Left kidney (tissue), 8 donors: Measurements from ENCODE around the gene SENP2. TPM values are rescaled to one million over a fixed set of nuclear protein-coding genes. Genes with fewer than 3 reads are reported as not detected.
"Not testable (repeated sequence)": the region's sequence is repeated elsewhere in the genome, so short reads cannot be mapped to it uniquely, and the experiment has no call there.

Experiments used
- DNase-seq: peaks from one replicate; pipeline ENCODE4 v3.0.0-alpha.2; 2013
- long read RNA-seq, 8 donors: transcript quantifications; one replicate each; lab custom pipeline, GENCODE V29; 2026
- polyA plus RNA-seq: library from polyadenylated mRNA; unstranded; fragments of 120-200 nt; gene quantifications from one replicate; pipeline ENCODE4 v1.2.1, GENCODE V29; 2013; ENCODE audit not compliant: insufficient read length

The SENP2 gene
- polyA plus RNA-seq = 64.6 TPM
- long read RNA-seq, donor 1, full-length matches to known transcripts = 2 of 10 reads
- long read RNA-seq, donor 1, partial matches to known transcripts = 8 of 10 reads
- long read RNA-seq, donor 1, other reads (novel, unspliced or antisense) = 0 of 10 reads
- long read RNA-seq, donor 2, full-length matches to known transcripts = 1 of 30 reads
- long read RNA-seq, donor 2, partial matches to known transcripts = 29 of 30 reads
- long read RNA-seq, donor 2, other reads (novel, unspliced or antisense) = 0 of 30 reads
- long read RNA-seq, donor 3, full-length matches to known transcripts = 3 of 3 reads
- long read RNA-seq, donor 3, partial matches to known transcripts = 0 of 3 reads
- long read RNA-seq, donor 3, other reads (novel, unspliced or antisense) = 0 of 3 reads
- long read RNA-seq, donor 4, partial matches to known transcripts = 0 of 1 reads
- long read RNA-seq, donor 4, other reads (novel, unspliced or antisense) = 0 of 1 reads
- long read RNA-seq, donor 5, full-length matches to known transcripts = 1 of 1 reads
- long read RNA-seq, donor 5, partial matches to known transcripts = 0 of 1 reads
- long read RNA-seq, donor 5, other reads (novel, unspliced or antisense) = 0 of 1 reads
- long read RNA-seq, donor 6 = 0 reads
- long read RNA-seq, donor 7, full-length matches to known transcripts = 3 of 41 reads
- long read RNA-seq, donor 7, partial matches to known transcripts = 38 of 41 reads
- long read RNA-seq, donor 7, other reads (novel, unspliced or antisense) = 0 of 41 reads
- long read RNA-seq, donor 8, full-length matches to known transcripts = 1 of 1 reads
- long read RNA-seq, donor 8, partial matches to known transcripts = 0 of 1 reads
- long read RNA-seq, donor 8, other reads (novel, unspliced or antisense) = 0 of 1 reads

- peak; percentile 99 for DNase-seq
Measured at GRCh38 chr3:185585859-185586685, at the start of gene SENP2. Gene SENP2, plus strand, starts transcription at chr3:185586295. Its CDS starts 119 bp downstream, at chr3:185586414.

- DNase-seq = no peak
Measured at GRCh38 chr3:185537369-185537970, 48.6 kb upstream of the SENP2 start.

GRCh38 chr3:185539934-185540333 lies 46.2 kb upstream of the SENP2 start:
- no peak for DNase-seq

GRCh38 chr3:185540695-185541094 lies 45.4 kb upstream of the SENP2 start:
- DNase-seq = no peak

- DNase-seq = no peak
Measured at GRCh38 chr3:185549122-185549521, 37.0 kb upstream of the SENP2 start.

- DNase-seq = no peak
Measured at GRCh38 chr3:185549651-185550111, 36.4 kb upstream of the SENP2 start.

GRCh38 chr3:185552358-185552877 lies 33.7 kb upstream of the SENP2 start, which contains the start of gene LIPH:
Gene LIPH, minus strand, starts transcription at chr3:185552588. Its CDS starts 117 bp downstream, at chr3:185552471.
- no peak for DNase-seq

GRCh38 chr3:185555101-185555501 lies 31.0 kb upstream of the SENP2 start:
- no peak for DNase-seq

- no peak for DNase-seq
Measured at GRCh38 chr3:185555860-185556347, 30.2 kb upstream of the SENP2 start.

- not testable (repeated sequence) for DNase-seq
Measured at GRCh38 chr3:185556640-185557039, 29.5 kb upstream of the SENP2 start.

- no peak for DNase-seq
Measured at GRCh38 chr3:185558395-185558794, 27.7 kb upstream of the SENP2 start.

- DNase-seq = no peak
Measured at GRCh38 chr3:185559706-185560090, 26.4 kb upstream of the SENP2 start.

- no peak for DNase-seq
Measured at GRCh38 chr3:185560676-185561075, 25.4 kb upstream of the SENP2 start.

- DNase-seq = no peak
Measured at GRCh38 chr3:185561374-185561943, 24.6 kb upstream of the SENP2 start.

- DNase-seq = no peak
Measured at GRCh38 chr3:185561958-185562357, 24.1 kb upstream of the SENP2 start.

- no peak for DNase-seq
Measured at GRCh38 chr3:185572183-185572582, 13.9 kb upstream of the SENP2 start.

- peak; percentile 72 for DNase-seq
Measured at GRCh38 chr3:185575108-185575869, 10.8 kb upstream of the SENP2 start.

GRCh38 chr3:185582236-185582635 lies 3.9 kb upstream of the SENP2 start:
- DNase-seq = no peak

GRCh38 chr3:185582871-185583270 lies 3.2 kb upstream of the SENP2 start:
- DNase-seq = no peak

GRCh38 chr3:185583925-185584324 lies 2.2 kb upstream of the SENP2 start:
- no peak for DNase-seq
